T-helper 2 cell (primary cell): Measurements from ENCODE around the gene XRN1.

ENCODE experiments used
- DNase-seq, 5 experiments: peaks; one replicate each; pipeline versions ENCODE4 v3.0.0 to v3.0.0-alpha.2; 2012 to 2022

XRN1 gene

GRCh38 chr3:142263112-142263511 lies 184.7 kb downstream of the XRN1 start:
- no peak for DNase-seq

- no peak for DNase-seq
Observed at GRCh38 chr3:142259359-142259758, 188.5 kb downstream of the XRN1 start.

GRCh38 chr3:142256712-142257333 lies 191.0 kb downstream of the XRN1 start:
- no peak for DNase-seq
